GM21390 (cell line): ENCODE measurements around the gene TTC1.
"Not testable (repeated sequence)": the region's sequence is repeated elsewhere in the genome, so short reads cannot be mapped to it uniquely, and the experiment has no call there.

Source experiments
- ATAC-seq: cut with Tn5 transposase; IDR thresholded peaks from one replicate; pipeline ENCODE4 v1.9.1; 2021; ENCODE audit not compliant: unreplicated experiment

Gene TTC1

GRCh38 chr5:160008877-160009590 lies at the start of gene TTC1:
TSS of gene TTC1 (plus strand) at chr5:160009139. CDS start at chr5:160010529, 1,390 bp downstream.
- ATAC-seq = peak; percentile 100

DNA sequence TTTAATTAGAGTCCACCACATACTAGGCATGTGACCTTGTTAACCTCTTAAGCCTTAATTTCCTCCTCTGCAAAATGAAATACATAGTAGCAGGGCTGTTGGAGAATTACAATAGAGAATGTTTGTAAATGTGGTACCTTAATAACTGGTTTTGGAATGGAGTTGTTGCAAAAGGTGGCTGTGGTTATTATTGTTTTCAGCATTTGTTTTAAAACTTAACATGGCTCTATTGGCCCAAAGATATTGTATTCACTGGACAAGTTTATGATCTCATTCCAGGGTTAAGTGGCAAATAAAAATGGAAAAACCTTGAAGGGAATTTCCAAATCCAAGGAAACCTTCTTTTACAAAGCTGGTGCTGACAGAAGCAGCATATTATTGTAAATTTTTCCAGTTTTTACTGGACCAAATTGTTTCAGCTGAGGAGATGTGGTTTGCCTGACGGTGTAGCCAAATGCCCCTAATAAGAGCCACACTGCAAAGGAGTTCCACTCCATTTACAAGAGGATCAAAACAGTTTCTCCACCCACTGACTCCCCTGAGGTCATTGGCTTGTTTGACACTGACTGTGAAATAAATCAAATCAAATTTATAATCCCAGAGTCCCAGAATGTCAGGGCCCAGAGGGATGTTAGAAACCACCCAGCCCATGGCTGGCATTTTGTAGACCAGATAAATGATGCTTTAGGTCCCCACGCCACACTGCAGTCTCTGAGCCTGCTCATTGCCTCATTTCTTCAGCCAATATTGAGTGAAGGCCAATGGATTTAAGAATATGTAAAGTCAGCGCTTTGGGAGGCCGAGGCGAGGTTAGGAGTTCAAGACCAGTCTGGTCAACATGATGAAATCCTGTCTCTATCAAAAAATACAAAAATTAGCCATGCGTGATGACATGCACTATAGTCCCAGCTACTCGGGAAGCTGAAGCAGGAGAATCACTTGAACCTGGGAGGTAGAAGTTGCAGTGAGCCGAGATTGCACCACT lies 47.5 kb upstream of the TTC1 start:
- ATAC-seq = no peak

- ATAC-seq = no peak
Observed at GRCh38 chr5:159962214-159962613, 46.7 kb upstream of the TTC1 start.

GRCh38 chr5:159963935-159964334 lies 45.0 kb upstream of the TTC1 start:
- no peak for ATAC-seq

- ATAC-seq = no peak
Observed at GRCh38 chr5:159965031-159965837, 43.7 kb upstream of the TTC1 start.

DNA sequence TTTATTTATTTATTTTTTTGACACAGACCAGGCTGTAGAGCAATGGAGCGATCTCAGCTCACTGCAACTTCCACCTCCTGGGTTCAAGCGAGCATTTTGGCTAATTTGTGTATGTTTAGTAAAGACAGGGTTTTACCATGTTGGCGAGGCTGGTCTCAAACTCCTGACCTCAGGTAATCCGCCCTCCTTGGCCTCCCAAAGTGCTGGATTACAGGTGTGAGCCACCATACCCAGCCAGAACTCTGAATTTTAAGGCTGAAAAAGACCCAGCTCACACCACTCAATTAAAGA lies 43.2 kb upstream of the TTC1 start:
- ATAC-seq = not testable (repeated sequence)

GRCh38 chr5:159969966-159970365 lies 39.0 kb upstream of the TTC1 start:
- no peak for ATAC-seq

DNA sequence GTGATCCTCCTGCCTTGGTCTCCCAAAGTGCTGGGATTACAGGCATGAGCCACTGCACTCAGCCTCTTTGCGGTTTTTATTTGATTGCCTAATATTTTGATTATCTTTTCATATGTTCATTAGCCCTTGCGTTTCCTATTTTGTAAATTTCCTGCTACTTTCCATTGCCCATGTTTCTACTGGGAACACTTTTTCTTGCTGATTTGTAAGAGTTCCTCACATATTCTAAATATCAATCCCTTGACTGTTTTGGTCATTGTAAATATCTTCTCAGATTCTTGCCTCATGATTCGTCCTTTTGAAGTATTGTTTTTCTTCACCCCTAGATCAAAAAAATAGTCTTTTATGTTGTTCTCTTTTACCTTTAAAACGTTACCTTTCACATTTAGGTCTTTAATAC lies 37.9 kb upstream of the TTC1 start:
- no peak for ATAC-seq

GRCh38 chr5:159971514-159971913 lies 37.4 kb upstream of the TTC1 start:
- ATAC-seq = no peak

- ATAC-seq = no peak
Observed at GRCh38 chr5:159971931-159972461, 36.9 kb upstream of the TTC1 start.

DNA sequence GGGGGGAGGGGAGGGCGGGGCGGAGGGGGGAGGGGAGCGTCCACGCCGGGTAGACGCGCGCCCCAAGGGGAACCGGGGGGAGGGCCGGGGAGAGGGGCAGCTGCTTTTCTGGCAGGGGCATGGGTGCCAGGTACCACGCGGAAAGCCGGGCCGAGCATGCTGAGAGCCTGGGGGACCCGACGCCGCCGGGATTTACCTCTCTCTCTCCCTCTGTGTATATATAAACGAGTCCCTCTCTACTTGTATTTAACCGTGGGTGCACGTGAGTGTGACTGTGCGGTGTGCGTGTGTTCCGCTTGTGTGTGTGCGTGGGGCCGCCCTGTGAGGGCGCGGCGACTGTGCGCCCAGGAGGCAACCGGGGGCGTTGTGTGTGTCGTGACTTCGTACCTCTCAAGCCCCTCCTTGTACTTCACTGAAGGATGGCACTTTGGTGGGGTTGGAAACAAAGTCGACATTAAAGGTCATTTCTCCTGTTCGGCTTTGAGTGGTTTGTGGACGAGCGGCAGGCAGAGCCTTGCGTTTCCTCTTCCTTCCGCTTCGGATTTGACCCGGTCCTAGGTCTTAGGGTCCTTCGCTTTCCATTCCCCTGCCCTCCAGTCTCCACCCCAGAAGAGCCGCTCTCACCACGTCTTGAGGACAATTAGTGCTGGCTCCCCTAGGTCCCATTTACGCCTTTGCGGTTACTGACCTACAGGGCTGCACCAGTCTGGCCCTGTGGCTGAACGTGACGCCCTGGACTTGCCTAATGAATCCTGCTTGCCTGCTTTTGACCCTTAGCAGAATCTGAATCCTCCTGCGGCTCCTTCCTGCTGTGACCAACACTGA lies 36.2 kb upstream of the TTC1 start:
- ATAC-seq = no peak

DNA sequence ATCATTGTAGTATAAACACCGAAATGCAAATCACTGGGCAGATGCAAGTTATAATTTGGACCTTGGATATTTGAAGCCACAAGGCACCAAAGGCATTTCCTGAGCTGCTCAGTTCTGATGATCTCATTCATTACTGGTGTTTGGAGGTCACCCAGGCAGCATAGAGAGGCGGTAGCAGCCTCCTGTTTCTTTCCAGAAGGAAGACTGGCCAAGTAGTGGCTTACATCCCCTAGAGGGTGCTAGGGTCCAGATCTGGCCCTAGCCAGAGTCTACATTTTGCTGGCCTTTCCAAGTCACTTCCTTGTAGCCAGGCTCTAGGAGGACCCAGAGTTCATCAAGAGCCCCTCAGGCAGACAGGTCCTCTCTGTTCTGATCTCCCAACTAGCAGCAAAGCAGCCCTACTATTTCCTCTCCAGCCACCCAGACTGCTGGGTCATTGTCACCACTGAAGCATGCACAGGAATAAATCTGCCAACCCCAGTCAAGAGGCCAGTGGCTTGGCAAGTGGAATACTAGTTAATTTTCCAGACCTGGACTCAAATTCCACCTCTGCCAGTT lies 33.4 kb upstream of the TTC1 start:
- ATAC-seq = no peak

- no peak for ATAC-seq
Observed at GRCh38 chr5:159976921-159977320, 32.0 kb upstream of the TTC1 start.

DNA sequence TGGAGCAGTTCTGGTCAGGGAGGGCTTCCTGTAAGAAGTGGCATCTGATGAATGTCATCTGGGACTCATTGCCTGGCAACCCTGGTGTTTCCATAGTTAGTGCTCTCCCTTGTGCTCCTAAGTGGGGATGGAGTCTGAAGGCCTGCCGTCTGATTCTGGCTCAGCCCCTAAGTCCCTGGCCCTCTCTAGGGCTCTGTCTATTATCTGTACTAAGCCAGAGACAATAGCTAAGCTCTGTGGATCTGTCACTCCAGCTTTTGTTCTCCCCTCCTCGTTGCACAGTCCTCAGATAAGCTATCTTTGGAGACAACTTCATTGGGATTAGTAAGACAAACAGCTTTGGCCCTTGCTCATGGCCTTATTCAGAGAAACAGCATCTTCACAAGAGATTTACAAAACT lies 30.6 kb upstream of the TTC1 start:
- ATAC-seq = no peak

- no peak for ATAC-seq
Observed at GRCh38 chr5:159982421-159983173, 26.3 kb upstream of the TTC1 start.

- ATAC-seq = peak; percentile 97
Observed at GRCh38 chr5:159987031-159987674, 21.8 kb upstream of the TTC1 start.

DNA sequence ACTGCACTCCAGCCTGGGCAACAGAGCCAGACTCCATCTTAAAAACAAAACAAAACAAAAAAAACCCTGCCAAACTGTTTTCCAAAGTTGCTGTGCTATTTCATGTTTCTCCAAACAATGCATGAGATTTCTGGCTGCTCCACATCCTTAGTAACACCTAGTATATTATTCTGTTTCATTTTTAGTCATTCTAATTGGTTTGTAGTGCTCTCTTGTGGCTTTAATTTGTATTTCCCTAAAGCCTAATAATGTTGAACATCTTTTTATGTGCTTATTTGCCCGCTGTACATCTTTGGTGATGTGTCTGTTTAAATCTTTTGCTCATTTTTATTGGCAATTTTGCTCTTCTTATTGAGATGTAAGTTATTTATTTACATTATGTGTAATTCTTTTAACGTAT lies 18.4 kb upstream of the TTC1 start:
- no peak for ATAC-seq

DNA sequence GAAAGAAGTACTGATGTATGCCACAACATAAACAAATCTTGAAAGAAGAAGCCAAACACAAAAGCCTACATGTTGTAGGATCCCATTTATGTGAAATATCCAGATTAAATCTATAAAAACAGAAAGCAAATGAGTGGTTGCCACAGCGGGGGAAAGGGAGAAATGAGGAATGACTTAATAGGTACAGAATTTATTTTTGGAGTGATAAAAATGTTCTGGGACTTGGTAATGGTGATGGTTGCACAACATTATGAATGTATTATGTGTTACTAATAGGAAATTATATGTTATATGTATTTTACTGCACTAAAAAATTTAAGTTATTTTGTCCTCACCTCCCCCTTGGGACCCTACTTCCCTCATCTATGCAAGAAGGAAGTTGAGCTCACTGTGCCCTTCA lies 16.4 kb upstream of the TTC1 start:
- ATAC-seq = no peak

DNA sequence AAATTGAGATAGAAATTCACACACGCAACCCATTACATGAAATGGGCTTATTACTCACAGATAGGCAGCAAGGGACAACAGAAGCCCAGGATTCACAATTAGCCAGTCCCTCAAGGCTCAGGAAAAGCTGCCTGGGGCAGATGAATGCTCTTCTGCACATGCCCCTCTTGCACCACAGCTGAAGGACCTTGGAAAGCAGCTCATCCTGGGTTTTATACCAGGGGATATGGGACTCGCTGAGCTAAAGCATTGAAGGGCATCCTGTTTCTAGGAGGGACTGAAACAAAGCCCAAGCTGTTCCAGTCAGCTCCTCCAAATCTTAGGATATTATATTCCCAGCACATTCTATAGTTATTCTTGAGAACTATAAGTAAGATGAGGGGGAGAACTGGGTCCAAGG lies 15.7 kb upstream of the TTC1 start:
- ATAC-seq = no peak
